Measurements from ENCODE around the gene LIPK.

Gene LIPK

GRCh38 chr10:88786032-88786770 is 80.2 kb downstream of the LIPK start:
- ATAC-seq: no peak
- DNase-seq: no peak

GRCh38 chr10:88787463-88787862 is 81.4 kb downstream of the LIPK start:
- ATAC-seq (no peak), DNase-seq (no peak)

- DNase-seq: no peak
- ATAC-seq: no peak
These were observed 82.9 kb downstream of the LIPK start for GRCh38 chr10:88788924-88789323.

GRCh38 chr10:88791924-88792323 is 85.9 kb downstream of the LIPK start:
- peak; percentile 20 for DNase-seq

GRCh38 chr10:88792661-88793060 is 86.6 kb downstream of the LIPK start:
- peak; percentile 21 for ATAC-seq
- DNase-seq: peak; percentile 14

More at GRCh38 chr10:88791924-88792323, 85.9 kb downstream of the LIPK start:
- ATAC-seq: peak; percentile 54

- ATAC-seq (peak; percentile 87), DNase-seq (no peak)
These were observed 87.8 kb downstream of the LIPK start for GRCh38 chr10:88793712-88794299.

- no peak for ATAC-seq
- DNase-seq: no peak
These were observed 88.7 kb downstream of the LIPK start for GRCh38 chr10:88794731-88795130.

- peak; percentile 90 for ATAC-seq
- DNase-seq: peak; percentile 27
These were observed 94.4 kb downstream of the LIPK start for GRCh38 chr10:88800152-88801125.
